K562 (cell line): Measurements from ENCODE around the gene MAP3K4. TPM values are rescaled to one million over a fixed set of nuclear protein-coding genes. Genes with fewer than 3 reads are reported as not detected.

ENCODE experiments used
- CTBP1 ChIP-seq: fragments of 450-650 bp; IDR thresholded peaks from 2 replicates; pipeline ENCODE4 v1.6.1; 2016; ENCODE audit warnings: borderline replicate concordance
- FOS ChIP-seq: IDR thresholded peaks from 3 replicates; pipeline ENCODE4 v1.6.1; 2011; ENCODE audit not compliant: insufficient read length; ENCODE audit errors: extremely low read depth
- HMGN3 ChIP-seq: IDR thresholded peaks from 2 replicates; pipeline ENCODE4 v1.6.1; 2011; ENCODE audit warnings: borderline replicate concordance, low read depth, mild to moderate bottlenecking, mixed read lengths, low read length; ENCODE audit not compliant: insufficient read length; ENCODE audit errors: extremely low read depth
- KLF6 ChIP-seq: fragments of 250-450 bp; sonication (Bioruptor Pico); IDR thresholded peaks from 2 replicates; pipeline ENCODE4 v1.4.0; 2020; ENCODE audit warnings: mild to moderate bottlenecking, moderate library complexity, borderline replicate concordance
- MBD2 ChIP-seq: sonication (generic); IDR thresholded peaks from 2 replicates; pipeline ENCODE4 v1.6.1; 2016; ENCODE audit warnings: low read depth, borderline replicate concordance
- PCBP1 ChIP-seq: fragments of 200-400 bp; formaldehyde crosslinking; IDR thresholded peaks from 2 replicates; pipeline ENCODE4 v1.6.1; 2018; ENCODE audit warnings: mild to moderate bottlenecking, low read depth, low read length; ENCODE audit not compliant: poor library complexity, severe bottlenecking
- PHB ChIP-seq: fragments of 250-450 bp; sonication (Bioruptor Pico); IDR thresholded peaks from 2 replicates; pipeline ENCODE4 v1.5.0; 2021
- PHB2 ChIP-seq: fragments of 450-650 bp; IDR thresholded peaks from 2 replicates; pipeline ENCODE4 v1.6.1; 2017; ENCODE audit warnings: low read depth
- PML ChIP-seq: IDR thresholded peaks from 2 replicates; pipeline ENCODE4 v1.6.1; 2012; ENCODE audit warnings: low read length, inconsistent platforms
- RBBP5 ChIP-seq: fragments of 200-600 bp; sonication (generic); IDR thresholded peaks from 2 replicates; pipeline ENCODE4 v1.6.1; 2012; ENCODE audit warnings: borderline replicate concordance, mild to moderate bottlenecking, low read length, control low read depth, inconsistent platforms; ENCODE audit not compliant: insufficient read depth, poor library complexity, severe bottlenecking
- RFX7 ChIP-seq: fragments of 250-450 bp; sonication (Bioruptor Pico); IDR thresholded peaks from 2 replicates; pipeline ENCODE4 v1.5.1; 2021; ENCODE audit warnings: mild to moderate bottlenecking
- SIN3A ChIP-seq, 2 experiments: fragments of 150-350 bp in 1 of 2; IDR thresholded peaks; 2 replicates each; pipeline ENCODE4 v1.6.1; 2011 to 2016; ENCODE audit warnings: borderline replicate concordance in 2 of 2, low read depth in 2 of 2, low read length in 2 of 2, mild to moderate bottlenecking in 2 of 2, moderate library complexity in 2 of 2; ENCODE audit not compliant: control insufficient read depth in 1 of 2
- SOX6 ChIP-seq: fragments of 450-650 bp; IDR thresholded peaks from 2 replicates; pipeline ENCODE4 v1.6.1; 2014; ENCODE audit warnings: mild to moderate bottlenecking
- TCF3 ChIP-seq: sonication (generic); formaldehyde crosslinking; IDR thresholded peaks from 2 replicates; pipeline ENCODE4 v1.4.0; 2020; ENCODE audit warnings: mild to moderate bottlenecking, missing genetic modification reagents
- TOE1 ChIP-seq, 2 experiments: fragments of 450-650 bp in 1 of 2; sonication (generic) in 1 of 2; formaldehyde crosslinking in 1 of 2; IDR thresholded peaks; 2 replicates each; pipeline versions ENCODE4 v1.7.1 to v1.8.0; 2016 to 2022; ENCODE audit warnings: borderline replicate concordance in 2 of 2, mild to moderate bottlenecking in 2 of 2, antibody characterized with exemption in 1 of 2, inconsistent platforms in 1 of 2, low read depth in 1 of 2, missing genetic modification reagents in 1 of 2, moderate library complexity in 1 of 2
- ZFP36 ChIP-seq: fragments of 150-350 bp; IDR thresholded peaks from 2 replicates; pipeline ENCODE4 v1.6.1; 2018; ENCODE audit warnings: low read length, low read depth; ENCODE audit not compliant: partially characterized antibody
- ZNF165 ChIP-seq: fragments of 250-450 bp; sonication (Bioruptor Pico); IDR thresholded peaks from 2 replicates; pipeline ENCODE4 v1.4.0; 2020; ENCODE audit warnings: borderline replicate concordance
- ZNF444 ChIP-seq: fragments of 250-450 bp; sonication (Bioruptor Pico); IDR thresholded peaks from 2 replicates; pipeline ENCODE4 v1.4.0; 2020; ENCODE audit warnings: mild to moderate bottlenecking, moderate library complexity
- polyA plus RNA-seq, 8 experiments: library from polyadenylated mRNA; depleted of rRNA in 4 of 8; stranded (reverse) in 5 of 8; unstranded in 3 of 8; fragments of >200 nt; fragmentation: Nextera tagmentation in 2 of 8; fragmentation: Illumina TruSeq in 1 of 8; extraction: Ambion mirVana in 2 of 8; extraction: Trizol in 1 of 8; gene quantifications; 2 replicates each; pipeline versions ENCODE4 v1.2.1 to v1.2.3, GENCODE V29; 2011 to 2014; ENCODE audit warnings: inconsistent platforms in 1 of 8, missing spikeins in 1 of 8
- total RNA-seq, 7 experiments: library from RNA; depleted of rRNA in 6 of 7; stranded (reverse); fragments of >200 nt in 6 of 7; fragmentation: Illumina TruSeq in 2 of 7; extraction: Trizol in 2 of 7; gene quantifications; 2 replicates each; pipeline versions ENCODE4 v1.2.1 to v1.2.3, GENCODE V29; 2011 to 2021; ENCODE audit warnings: low replicate concordance in 1 of 7
- TF ChIP-seq, protein P1 (sequence below): fragments of 450-650 bp; IDR thresholded peaks from one replicate; pipeline ENCODE4 v1.6.1; 2018; ENCODE audit warnings: mild to moderate bottlenecking, moderate library complexity; ENCODE audit not compliant: partially characterized antibody
- TF ChIP-seq, protein P2 (sequence below): IDR thresholded peaks from 3 replicates; pipeline ENCODE4 v1.6.1; 2011; ENCODE audit warnings: borderline replicate concordance, mild to moderate bottlenecking, moderate library complexity; ENCODE audit not compliant: insufficient read length; ENCODE audit errors: extremely low read depth
- TF ChIP-seq, protein P3 (sequence below), 2 experiments: fragments of 450-650 bp; IDR thresholded peaks; 2 replicates each; pipeline ENCODE4 v1.6.1; 2016

Gene MAP3K4
- total and polyA plus RNA-seq, 9 of the 15 experiments (the other 6 are each of a cell fraction or from before 2014, with no cell fraction given) = 21.0 to 77.2 (median 48.9) TPM

GRCh38 chr6:160992061-160992979, 751 bp downstream of the MAP3K4 start (continued):
- TF ChIP-seq TCF3 (no peak), MBD2 (no peak; the same call in 1 of the 2 replicates), SIN3A (IDR thresholded peaks at IDR 0.05; ENCODE audit: borderline replicate concordance in 2 of 2, control insufficient read depth in 1 of 2, low read depth in 2 of 2, low read length in 2 of 2) (peak; percentile 7 to 51; a peak in 1 of 4 replicates), CTBP1 (peak; percentile 13; the same call in 1 of the 2 replicates), PCBP1 (no peak), HMGN3 (no peak), RFX7 (CRISPR knock-in tag) (no peak), PHB2 (no peak), KLF6 (no peak), TOE1 (IDR thresholded peaks at IDR 0.05; ENCODE audit: borderline replicate concordance) (no peak), TOE1 (CRISPR knock-in tag; IDR thresholded peaks at IDR 0.05; ENCODE audit: borderline replicate concordance, low read depth) (no peak), PML (no peak), PHB (CRISPR knock-in tag) (no peak), SOX6 (0 out of 2 replicates have a peak, but pooled peaks have one; percentile 20), ZNF444 (CRISPR knock-in tag) (peak; percentile 12; the same call in 1 of the 2 replicates), ZFP36 (no peak), FOS (no peak), RBBP5 (peak; percentile 87), ZNF165 (CRISPR knock-in tag) (no peak)
- TF ChIP-seq, protein P1, sequence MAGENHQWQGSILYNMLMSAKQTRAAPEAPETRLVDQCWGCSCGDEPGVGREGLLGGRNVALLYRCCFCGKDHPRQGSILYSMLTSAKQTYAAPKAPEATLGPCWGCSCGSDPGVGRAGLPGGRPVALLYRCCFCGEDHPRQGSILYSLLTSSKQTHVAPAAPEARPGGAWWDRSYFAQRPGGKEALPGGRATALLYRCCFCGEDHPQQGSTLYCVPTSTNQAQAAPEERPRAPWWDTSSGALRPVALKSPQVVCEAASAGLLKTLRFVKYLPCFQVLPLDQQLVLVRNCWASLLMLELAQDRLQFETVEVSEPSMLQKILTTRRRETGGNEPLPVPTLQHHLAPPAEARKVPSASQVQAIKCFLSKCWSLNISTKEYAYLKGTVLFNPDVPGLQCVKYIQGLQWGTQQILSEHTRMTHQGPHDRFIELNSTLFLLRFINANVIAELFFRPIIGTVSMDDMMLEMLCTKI = no peak
- TF ChIP-seq, protein P2, sequence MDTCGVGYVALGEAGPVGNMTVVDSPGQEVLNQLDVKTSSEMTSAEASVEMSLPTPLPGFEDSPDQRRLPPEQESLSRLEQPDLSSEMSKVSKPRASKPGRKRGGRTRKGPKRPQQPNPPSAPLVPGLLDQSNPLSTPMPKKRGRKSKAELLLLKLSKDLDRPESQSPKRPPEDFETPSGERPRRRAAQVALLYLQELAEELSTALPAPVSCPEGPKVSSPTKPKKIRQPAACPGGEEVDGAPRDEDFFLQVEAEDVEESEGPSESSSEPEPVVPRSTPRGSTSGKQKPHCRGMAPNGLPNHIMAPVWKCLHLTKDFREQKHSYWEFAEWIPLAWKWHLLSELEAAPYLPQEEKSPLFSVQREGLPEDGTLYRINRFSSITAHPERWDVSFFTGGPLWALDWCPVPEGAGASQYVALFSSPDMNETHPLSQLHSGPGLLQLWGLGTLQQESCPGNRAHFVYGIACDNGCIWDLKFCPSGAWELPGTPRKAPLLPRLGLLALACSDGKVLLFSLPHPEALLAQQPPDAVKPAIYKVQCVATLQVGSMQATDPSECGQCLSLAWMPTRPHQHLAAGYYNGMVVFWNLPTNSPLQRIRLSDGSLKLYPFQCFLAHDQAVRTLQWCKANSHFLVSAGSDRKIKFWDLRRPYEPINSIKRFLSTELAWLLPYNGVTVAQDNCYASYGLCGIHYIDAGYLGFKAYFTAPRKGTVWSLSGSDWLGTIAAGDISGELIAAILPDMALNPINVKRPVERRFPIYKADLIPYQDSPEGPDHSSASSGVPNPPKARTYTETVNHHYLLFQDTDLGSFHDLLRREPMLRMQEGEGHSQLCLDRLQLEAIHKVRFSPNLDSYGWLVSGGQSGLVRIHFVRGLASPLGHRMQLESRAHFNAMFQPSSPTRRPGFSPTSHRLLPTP = no peak
- TF ChIP-seq, protein P3, sequence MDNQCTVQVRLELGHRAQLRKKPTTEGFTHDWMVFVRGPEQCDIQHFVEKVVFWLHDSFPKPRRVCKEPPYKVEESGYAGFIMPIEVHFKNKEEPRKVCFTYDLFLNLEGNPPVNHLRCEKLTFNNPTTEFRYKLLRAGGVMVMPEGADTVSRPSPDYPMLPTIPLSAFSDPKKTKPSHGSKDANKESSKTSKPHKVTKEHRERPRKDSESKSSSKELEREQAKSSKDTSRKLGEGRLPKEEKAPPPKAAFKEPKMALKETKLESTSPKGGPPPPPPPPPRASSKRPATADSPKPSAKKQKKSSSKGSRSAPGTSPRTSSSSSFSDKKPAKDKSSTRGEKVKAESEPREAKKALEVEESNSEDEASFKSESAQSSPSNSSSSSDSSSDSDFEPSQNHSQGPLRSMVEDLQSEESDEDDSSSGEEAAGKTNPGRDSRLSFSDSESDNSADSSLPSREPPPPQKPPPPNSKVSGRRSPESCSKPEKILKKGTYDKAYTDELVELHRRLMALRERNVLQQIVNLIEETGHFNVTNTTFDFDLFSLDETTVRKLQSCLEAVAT (IDR thresholded peaks at IDR 0.05) = peak; percentile 66 to 73; a peak in 3 of 4 replicates
